Activated CD8-positive, alpha-beta T cell treated with anti-CD3 and anti-CD28 coated beads, Interleukin-2, amount 10 ng/mL, durations not matched to agents 7 days and 5 days (primary cell): ENCODE results near the gene FRAS1. TPM values are rescaled to one million over a fixed set of nuclear protein-coding genes. Genes with fewer than 3 reads are reported as not detected.

ENCODE experiments used
- ATAC-seq: fragments of 150-1000 bp; cut with Tn5 transposase; one replicate; pipeline ENCODE4 v1.10.0; 2021; ENCODE audit warnings: moderate library complexity
- CTCF ChIA-PET: fragments of 350-600 bp; sonication (Branson Sonifier 250); formaldehyde crosslinking; loops from one replicate; lab custom pipeline; 2021; ENCODE audit warnings: antibody characterized with exemption; lab: Charles Lee
- POLR2A ChIA-PET: fragments of 350-600 bp; sonication (Branson Sonifier 250); formaldehyde crosslinking; loops from one replicate; lab custom pipeline; 2021; ENCODE audit warnings: antibody characterized with exemption; lab: Charles Lee
- DNase-seq: peaks from one replicate; pipeline ENCODE4 v3.0.0-alpha.2; 2020
- H3K27ac Mint-ChIP-seq: one replicate; pipeline ENCODE4 v1.8.0; 2021; ENCODE audit warnings: mild to moderate bottlenecking, mixed read lengths
- H3K27me3 Mint-ChIP-seq: one replicate; pipeline ENCODE4 v1.8.0; 2021; ENCODE audit warnings: low read depth, mixed read lengths
- H3K36me3 Mint-ChIP-seq: one replicate; pipeline ENCODE4 v1.8.0; 2021; ENCODE audit warnings: low read depth, mixed read lengths
- H3K4me1 Mint-ChIP-seq: one replicate; pipeline ENCODE4 v1.8.0; 2021; ENCODE audit warnings: low read depth, mixed read lengths
- H3K4me3 Mint-ChIP-seq: one replicate; pipeline ENCODE4 v1.8.0; 2021; ENCODE audit warnings: mild to moderate bottlenecking, mixed read lengths
- H3K9me3 Mint-ChIP-seq: one replicate; pipeline ENCODE4 v1.8.0; 2022; ENCODE audit warnings: mixed read lengths; ENCODE audit not compliant: insufficient read depth
- total RNA-seq, 2 experiments: library from RNA; stranded (reverse); gene quantifications; one replicate each; pipeline ENCODE4 v1.2.3, GENCODE V29; 2021

FRAS1 gene
- total RNA-seq, 2 experiments from 2014 or later, result 0.08 TPM; not detected in 1

DNA sequence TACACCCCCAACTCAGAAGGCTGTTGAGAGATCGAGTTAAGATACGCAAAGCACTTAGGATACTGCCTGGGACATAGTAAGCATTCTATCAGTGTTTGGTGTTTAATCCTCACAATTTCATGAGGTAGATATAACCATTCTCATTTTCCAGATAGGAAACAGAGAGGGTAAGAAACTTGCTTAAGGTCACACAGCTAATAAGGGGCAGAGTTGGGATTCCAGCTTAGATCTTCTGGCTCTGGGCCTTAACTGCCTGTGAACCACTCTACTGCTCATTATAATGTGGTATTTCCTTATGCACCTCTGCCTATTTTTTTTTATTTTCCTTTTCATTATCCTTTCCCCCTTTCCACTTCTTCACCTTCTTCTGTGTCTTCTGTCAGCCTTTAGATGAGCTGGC lies 252.2 kb downstream of the FRAS1 start:
- no peak overlapping the region for H3K4me3 Mint-ChIP-seq
- CTCF ChIA-PET, result no interaction called here
- peaks cover 3% of the 10 kb centered on the region for H3K36me3 Mint-ChIP-seq
- peaks cover 24% of the 10 kb centered on the region for H3K4me1 Mint-ChIP-seq
- no peaks in the 10 kb centered on the region for H3K9me3 Mint-ChIP-seq
- H3K27me3 Mint-ChIP-seq, result peaks cover 7% of the 10 kb centered on the region
- no peak for ATAC-seq
- no peak for DNase-seq
- POLR2A ChIA-PET, result no interaction called here
- no peak overlapping the region for H3K27ac Mint-ChIP-seq

DNA sequence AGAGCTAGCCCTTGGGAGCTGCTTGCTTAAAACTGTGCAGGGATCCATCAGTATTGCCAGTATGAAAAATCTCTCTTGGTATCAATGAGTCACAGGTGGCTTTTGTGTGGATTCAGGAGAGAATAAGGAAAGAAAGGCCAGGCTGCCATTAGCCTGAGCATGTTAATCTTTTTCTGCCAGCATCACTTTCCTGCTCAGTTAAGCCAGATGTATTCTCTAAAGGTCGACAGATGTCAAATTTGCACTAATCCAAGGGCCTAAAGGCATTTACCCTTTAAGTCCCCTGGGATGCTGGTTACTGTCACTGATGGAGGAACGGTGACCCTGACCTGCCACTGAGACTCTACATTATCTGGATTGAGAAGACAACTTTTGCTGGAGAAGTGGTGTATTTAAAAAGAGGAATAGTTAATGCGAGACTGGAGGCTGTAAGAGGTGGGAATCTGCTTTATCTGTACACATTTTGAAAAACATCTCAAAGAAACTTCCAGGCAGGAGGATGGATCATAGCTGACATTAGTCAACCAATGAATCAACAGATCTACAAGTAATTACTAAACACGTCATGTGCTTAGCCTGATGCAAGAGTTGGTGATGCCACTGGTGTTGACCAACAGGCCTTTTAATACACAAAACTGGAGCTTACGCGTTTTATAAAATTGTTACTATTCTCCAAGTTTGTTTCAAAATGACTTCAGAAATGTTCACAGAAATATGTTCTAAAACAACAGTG lies 253.1 kb downstream of the FRAS1 start:
- POLR2A ChIA-PET, result no interaction called here
- Mint-ChIP-seq H3K36me3 (peaks cover 3% of the 10 kb centered on the region), H3K9me3 (no peaks in the 10 kb centered on the region), H3K4me3 (no peak overlapping the region), H3K27me3 (peaks cover 7% of the 10 kb centered on the region), H3K4me1 (peaks cover 29% of the 10 kb centered on the region), H3K27ac (no peak overlapping the region)
- ATAC-seq (no peak), DNase-seq (no peak)
- CTCF ChIA-PET, result interaction anchor here (0.6 kb wide), 1 partner anchor 54 kb away, joined by 3 read pairs; no protein-coding TSS in a partner anchor

DNA sequence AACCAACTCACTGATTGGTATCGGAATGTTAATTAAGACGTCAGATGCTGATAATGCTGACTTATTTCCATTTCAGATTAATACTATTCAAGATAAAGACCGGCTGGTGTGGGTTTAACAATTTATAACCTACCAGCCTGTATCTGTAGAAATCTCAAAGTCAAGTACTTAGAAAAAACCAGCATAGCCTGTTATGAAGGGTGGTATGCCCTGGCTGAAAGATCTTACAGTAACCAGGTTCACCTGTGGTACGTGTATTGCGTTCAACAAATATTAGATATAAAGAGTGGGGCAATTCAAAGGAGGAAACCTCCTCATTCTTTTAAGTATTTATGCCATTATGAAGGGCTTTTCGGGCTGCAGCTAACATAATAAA lies 253.6 kb downstream of the FRAS1 start:
- Mint-ChIP-seq H3K36me3 (peaks cover 5% of the 10 kb centered on the region), H3K9me3 (no peaks in the 10 kb centered on the region), H3K4me1 (peaks cover 32% of the 10 kb centered on the region), H3K4me3 (no peak overlapping the region), H3K27me3 (peaks cover 11% of the 10 kb centered on the region), H3K27ac (no peak overlapping the region)
- ATAC-seq, result no peak
- POLR2A ChIA-PET, result no interaction called here
- CTCF ChIA-PET, result interaction anchor here (0.6 kb wide), 1 partner anchor 55 kb away, joined by 3 read pairs; no protein-coding TSS in a partner anchor
- DNase-seq, result no peak

- Mint-ChIP-seq H3K4me3 (no peak overlapping the region), H3K27me3 (peaks cover 11% of the 10 kb centered on the region), H3K27ac (no peak overlapping the region), H3K9me3 (no peaks in the 10 kb centered on the region), H3K36me3 (peaks cover 5% of the 10 kb centered on the region), H3K4me1 (peaks cover 35% of the 10 kb centered on the region)
- no peak for DNase-seq
- ChIA-PET CTCF (no interaction called here), POLR2A (no interaction called here)
- no peak for ATAC-seq
Observed at GRCh38 chr4:78311306-78311705, 254.2 kb downstream of the FRAS1 start.

- Mint-ChIP-seq H3K4me1 (peaks cover 37% of the 10 kb centered on the region), H3K4me3 (peak overlapping the region; percentile 30), H3K36me3 (peaks cover 5% of the 10 kb centered on the region), H3K9me3 (no peaks in the 10 kb centered on the region), H3K27me3 (peaks cover 11% of the 10 kb centered on the region), H3K27ac (peak overlapping the region; percentile 60)
- ATAC-seq (peak; percentile 49), DNase-seq (peak; percentile 32)
- ChIA-PET CTCF (no interaction called here), POLR2A (no interaction called here)
Observed at GRCh38 chr4:78312989-78313753, 256.0 kb downstream of the FRAS1 start.

GRCh38 chr4:78313754-78314120 lies 256.6 kb downstream of the FRAS1 start:
- H3K9me3 Mint-ChIP-seq, result no peaks in the 10 kb centered on the region
- no peak for DNase-seq
- peaks cover 5% of the 10 kb centered on the region for H3K36me3 Mint-ChIP-seq
- H3K4me1 Mint-ChIP-seq, result peaks cover 40% of the 10 kb centered on the region
- peak overlapping the region; percentile 33 for H3K27ac Mint-ChIP-seq
- peaks cover 16% of the 10 kb centered on the region for H3K27me3 Mint-ChIP-seq
- POLR2A ChIA-PET, result no interaction called here
- peak overlapping the region; percentile 0 for H3K4me3 Mint-ChIP-seq
- ATAC-seq, result no peak
- CTCF ChIA-PET, result no interaction called here

GRCh38 chr4:78318126-78318525 lies 261.0 kb downstream of the FRAS1 start:
- no peaks in the 10 kb centered on the region for H3K9me3 Mint-ChIP-seq
- no peak overlapping the region for H3K4me3 Mint-ChIP-seq
- peaks cover 17% of the 10 kb centered on the region for H3K27me3 Mint-ChIP-seq
- CTCF ChIA-PET, result no interaction called here
- ATAC-seq (no peak), DNase-seq (no peak)
- peaks cover 3% of the 10 kb centered on the region for H3K36me3 Mint-ChIP-seq
- H3K4me1 Mint-ChIP-seq, result peaks cover 57% of the 10 kb centered on the region
- POLR2A ChIA-PET, result no interaction called here
- H3K27ac Mint-ChIP-seq, result no peak overlapping the region

- Mint-ChIP-seq H3K27me3 (peaks cover 23% of the 10 kb centered on the region), H3K36me3 (peaks cover 2% of the 10 kb centered on the region)
- CTCF ChIA-PET, result no interaction called here
Observed at GRCh38 chr4:78320349-78320935, 263.3 kb downstream of the FRAS1 start.

GRCh38 chr4:78322032-78322431 lies 264.9 kb downstream of the FRAS1 start:
- H3K36me3 Mint-ChIP-seq, result no peaks in the 10 kb centered on the region
- peaks cover 37% of the 10 kb centered on the region for H3K27me3 Mint-ChIP-seq
- no peak overlapping the region for H3K4me3 Mint-ChIP-seq
- no peak overlapping the region for H3K27ac Mint-ChIP-seq
- peaks cover 32% of the 10 kb centered on the region for H3K4me1 Mint-ChIP-seq
- DNase-seq (no peak), ATAC-seq (no peak)
- H3K9me3 Mint-ChIP-seq, result no peaks in the 10 kb centered on the region
- POLR2A ChIA-PET, result no interaction called here
- CTCF ChIA-PET, result no interaction called here

More at GRCh38 chr4:78320349-78320935, 263.3 kb downstream of the FRAS1 start:
- H3K27ac Mint-ChIP-seq, result peak overlapping the region; percentile 13
- H3K4me3 Mint-ChIP-seq, result peak overlapping the region; percentile 56
- no peaks in the 10 kb centered on the region for H3K9me3 Mint-ChIP-seq
- ATAC-seq, result peak; percentile 67
- no peak for DNase-seq
- peaks cover 39% of the 10 kb centered on the region for H3K4me1 Mint-ChIP-seq
- POLR2A ChIA-PET, result no interaction called here

DNA sequence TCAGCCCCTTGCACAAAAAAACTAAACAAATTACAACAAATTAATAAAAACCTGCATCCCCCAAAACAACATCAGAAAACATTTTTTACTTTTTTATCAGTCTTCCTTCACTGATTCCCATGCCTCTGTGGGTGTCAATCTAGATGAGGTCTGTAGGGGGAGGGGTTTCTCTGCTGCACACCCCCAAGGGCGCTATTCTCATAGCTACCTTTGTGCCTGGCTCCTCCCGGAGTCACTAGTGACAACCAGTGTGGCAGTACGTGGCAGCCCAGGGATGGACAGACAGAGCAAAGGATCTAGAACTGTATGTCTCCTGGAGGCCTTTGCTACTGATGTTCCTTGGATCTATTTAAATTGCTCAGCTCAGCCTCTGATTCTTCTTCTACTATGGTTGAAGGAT lies 266.3 kb downstream of the FRAS1 start:
- Mint-ChIP-seq H3K27me3 (peaks cover 42% of the 10 kb centered on the region), H3K4me1 (peaks cover 32% of the 10 kb centered on the region), H3K4me3 (no peak overlapping the region), H3K9me3 (no peaks in the 10 kb centered on the region), H3K36me3 (no peaks in the 10 kb centered on the region), H3K27ac (no peak overlapping the region)
- DNase-seq, result no peak
- ChIA-PET POLR2A (no interaction called here), CTCF (no interaction called here)
- ATAC-seq, result no peak

- no peak for ATAC-seq
Observed at GRCh38 chr4:78324625-78325024, 267.5 kb downstream of the FRAS1 start.

More at GRCh38 chr4:78324625-78325024, 267.5 kb downstream of the FRAS1 start:
- no peak overlapping the region for H3K4me3 Mint-ChIP-seq
- peaks cover 22% of the 10 kb centered on the region for H3K4me1 Mint-ChIP-seq
- H3K36me3 Mint-ChIP-seq, result no peaks in the 10 kb centered on the region
- no peaks in the 10 kb centered on the region for H3K9me3 Mint-ChIP-seq
- ChIA-PET POLR2A (no interaction called here), CTCF (no interaction called here)
- peaks cover 37% of the 10 kb centered on the region for H3K27me3 Mint-ChIP-seq
- no peak for DNase-seq
- H3K27ac Mint-ChIP-seq, result no peak overlapping the region
